ENCODE results near the gene MMP7. TPM values are rescaled to one million over a fixed set of nuclear protein-coding genes. Genes with fewer than 3 reads are reported as not detected.

Gene MMP7
- total and polyA plus RNA-seq, 2 experiments from 2014 or later: 2.8 to 5.0 TPM

DNA sequence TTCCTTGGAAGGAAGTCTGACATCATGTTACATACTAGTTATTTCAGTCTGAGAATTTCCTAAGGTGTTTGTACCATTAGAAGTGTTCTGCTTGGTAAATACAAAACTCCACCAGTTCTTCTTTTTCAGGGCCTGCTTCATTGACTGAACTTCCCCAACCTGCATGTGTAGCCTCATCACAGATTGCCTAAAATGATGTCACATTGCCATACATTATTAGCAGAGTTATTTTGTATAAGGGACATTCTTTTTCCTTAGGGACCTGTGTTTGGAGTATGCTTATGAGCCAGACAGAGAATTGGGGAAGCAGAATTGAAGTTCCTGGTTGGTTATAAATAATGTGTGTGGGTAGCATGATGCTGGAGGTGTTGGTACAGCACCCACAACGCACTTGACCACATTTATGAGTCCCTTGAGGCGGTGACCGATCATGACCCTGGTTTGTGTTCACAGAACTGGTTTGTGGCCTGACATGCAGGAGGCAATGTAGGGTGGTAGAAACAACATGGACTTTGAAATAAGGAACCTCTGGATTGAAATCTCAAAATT, 16.4 kb upstream of the MMP7 start:
- H2AFZ ChIP-seq: no peak overlapping the region
- no peak for DNase-seq (ENCODE audit: low spot score)
- H3K4me3 ChIP-seq: no peak overlapping the region
- H3K27me3 ChIP-seq: no peaks in the 10 kb centered on the region
- no peaks in the 10 kb centered on the region for H3K9me2 ChIP-seq (replicated peaks; ENCODE audit: insufficient read depth)
- no peak overlapping the region for H3K27ac ChIP-seq
- no peak overlapping the region for H3K4me2 ChIP-seq
- H3K79me2 ChIP-seq: no peaks in the 10 kb centered on the region
- H3K9me3 ChIP-seq (ENCODE audit: low read depth): no peaks in the 10 kb centered on the region
- no peaks in the 10 kb centered on the region for H3K36me3 ChIP-seq (replicated peaks; ENCODE audit: insufficient read depth, low read depth)
- TF ChIP-seq EZH2phosphoT487 (IDR thresholded peaks at IDR 0.05; ENCODE audit: low read depth, severe bottlenecking, unreplicated experiment) (no peak), EZH2 (IDR thresholded peaks at IDR 0.05; ENCODE audit: borderline replicate concordance) (no peak)
- TF ChIP-seq, protein P1, sequence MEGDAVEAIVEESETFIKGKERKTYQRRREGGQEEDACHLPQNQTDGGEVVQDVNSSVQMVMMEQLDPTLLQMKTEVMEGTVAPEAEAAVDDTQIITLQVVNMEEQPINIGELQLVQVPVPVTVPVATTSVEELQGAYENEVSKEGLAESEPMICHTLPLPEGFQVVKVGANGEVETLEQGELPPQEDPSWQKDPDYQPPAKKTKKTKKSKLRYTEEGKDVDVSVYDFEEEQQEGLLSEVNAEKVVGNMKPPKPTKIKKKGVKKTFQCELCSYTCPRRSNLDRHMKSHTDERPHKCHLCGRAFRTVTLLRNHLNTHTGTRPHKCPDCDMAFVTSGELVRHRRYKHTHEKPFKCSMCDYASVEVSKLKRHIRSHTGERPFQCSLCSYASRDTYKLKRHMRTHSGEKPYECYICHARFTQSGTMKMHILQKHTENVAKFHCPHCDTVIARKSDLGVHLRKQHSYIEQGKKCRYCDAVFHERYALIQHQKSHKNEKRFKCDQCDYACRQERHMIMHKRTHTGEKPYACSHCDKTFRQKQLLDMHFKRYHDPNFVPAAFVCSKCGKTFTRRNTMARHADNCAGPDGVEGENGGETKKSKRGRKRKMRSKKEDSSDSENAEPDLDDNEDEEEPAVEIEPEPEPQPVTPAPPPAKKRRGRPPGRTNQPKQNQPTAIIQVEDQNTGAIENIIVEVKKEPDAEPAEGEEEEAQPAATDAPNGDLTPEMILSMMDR (IDR thresholded peaks at IDR 0.05; ENCODE audit: poor library complexity): no peak
- no peaks in the 10 kb centered on the region for H4K20me1 ChIP-seq (ENCODE audit: insufficient read depth, poor library complexity, severe bottlenecking)
- 92% methylated on average over 3 of the region's 3 CpGs for WGBS (ENCODE audit: low lambda C conversion rate, missing lambda C conversion rate)
- peaks cover 2% of the 10 kb centered on the region for H3K4me1 ChIP-seq (ENCODE audit: insufficient read depth)

DNA sequence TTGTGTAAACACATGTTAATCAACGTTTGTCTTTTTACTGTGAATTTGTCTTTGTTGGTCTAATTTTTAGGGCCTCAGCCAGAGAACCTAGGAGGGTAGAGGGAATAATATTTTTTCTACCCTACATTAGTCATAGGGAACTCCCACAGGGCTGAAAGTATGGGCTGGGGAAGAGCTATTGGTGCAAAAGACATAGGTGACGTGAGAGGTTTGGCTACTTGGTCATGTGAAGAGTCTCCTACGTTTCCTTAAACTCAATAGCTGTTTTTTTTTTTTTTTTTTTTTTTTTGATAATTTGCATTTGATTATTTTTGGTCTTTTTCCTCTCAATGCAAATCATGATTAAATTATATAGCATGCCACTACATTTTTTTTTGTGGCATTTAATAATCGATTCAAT, 15.9 kb upstream of the MMP7 start:
- H3K4me3 ChIP-seq: no peak overlapping the region
- H3K9me2 ChIP-seq (replicated peaks; ENCODE audit: insufficient read depth): no peaks in the 10 kb centered on the region
- H3K79me2 ChIP-seq: no peaks in the 10 kb centered on the region
- H3K4me1 ChIP-seq (ENCODE audit: insufficient read depth): no peaks in the 10 kb centered on the region
- H4K20me1 ChIP-seq (ENCODE audit: insufficient read depth, poor library complexity, severe bottlenecking): no peaks in the 10 kb centered on the region
- H3K27ac ChIP-seq: no peak overlapping the region
- no peaks in the 10 kb centered on the region for H3K27me3 ChIP-seq
- H3K4me2 ChIP-seq: no peak overlapping the region
- H2AFZ ChIP-seq: no peak overlapping the region
- no peaks in the 10 kb centered on the region for H3K36me3 ChIP-seq (replicated peaks; ENCODE audit: insufficient read depth, low read depth)
- H3K9me3 ChIP-seq (ENCODE audit: low read depth): no peaks in the 10 kb centered on the region
- WGBS (ENCODE audit: low lambda C conversion rate, missing lambda C conversion rate): 83% methylated on average over 4 of the region's 4 CpGs
- TF ChIP-seq, protein P1 (IDR thresholded peaks at IDR 0.05; ENCODE audit: poor library complexity): no peak
- TF ChIP-seq EZH2 (IDR thresholded peaks at IDR 0.05; ENCODE audit: borderline replicate concordance): no peak
- TF ChIP-seq EZH2phosphoT487 (IDR thresholded peaks at IDR 0.05; ENCODE audit: low read depth, severe bottlenecking, unreplicated experiment): no peak
- no peak for DNase-seq (ENCODE audit: low spot score)

DNA sequence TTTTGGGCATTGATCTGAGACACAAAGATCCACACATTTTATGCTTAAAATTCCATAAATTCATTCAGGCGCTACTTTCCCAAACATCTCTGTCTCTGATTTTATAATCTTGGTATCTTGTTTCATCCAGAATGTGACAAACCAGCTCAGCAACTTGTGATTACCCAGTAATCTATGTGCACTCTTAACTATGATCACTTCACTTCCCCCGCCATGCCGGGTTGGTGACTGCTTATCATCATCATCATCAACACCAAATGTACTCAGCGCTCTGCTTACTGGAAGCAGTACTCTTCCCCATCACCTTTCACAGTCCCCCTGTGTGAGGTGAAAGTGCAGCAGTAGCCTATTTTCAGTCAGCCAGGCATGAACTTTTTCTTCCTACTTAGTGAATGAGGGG, 15.2 kb upstream of the MMP7 start:
- no peaks in the 10 kb centered on the region for H3K36me3 ChIP-seq (replicated peaks; ENCODE audit: insufficient read depth, low read depth)
- no peak overlapping the region for H3K4me2 ChIP-seq
- no peaks in the 10 kb centered on the region for H3K79me2 ChIP-seq
- no peak overlapping the region for H3K4me3 ChIP-seq
- no peak overlapping the region for H3K27ac ChIP-seq
- H3K9me2 ChIP-seq (replicated peaks; ENCODE audit: insufficient read depth): no peaks in the 10 kb centered on the region
- H3K27me3 ChIP-seq: no peaks in the 10 kb centered on the region
- 67% methylated on average over 4 of the region's 4 CpGs for WGBS (ENCODE audit: low lambda C conversion rate, missing lambda C conversion rate)
- H4K20me1 ChIP-seq (ENCODE audit: insufficient read depth, poor library complexity, severe bottlenecking): no peaks in the 10 kb centered on the region
- H2AFZ ChIP-seq: no peak overlapping the region
- TF ChIP-seq, protein P1 (IDR thresholded peaks at IDR 0.05; ENCODE audit: poor library complexity): no peak
- TF ChIP-seq EZH2 (IDR thresholded peaks at IDR 0.05; ENCODE audit: borderline replicate concordance): no peak
- TF ChIP-seq EZH2phosphoT487 (IDR thresholded peaks at IDR 0.05; ENCODE audit: low read depth, severe bottlenecking, unreplicated experiment): no peak
- DNase-seq (ENCODE audit: low spot score): no peak
- H3K4me1 ChIP-seq (ENCODE audit: insufficient read depth): no peaks in the 10 kb centered on the region
- no peaks in the 10 kb centered on the region for H3K9me3 ChIP-seq (ENCODE audit: low read depth)

Measured in hepatocyte (in vitro differentiated cells).